Measurements from ENCODE around the gene MGAT3. TPM values are rescaled to one million over a fixed set of nuclear protein-coding genes. Genes with fewer than 3 reads are reported as not detected.

Gene MGAT3
- total RNA-seq, 4 donors from 2014 or later = 0.26 to 11.8 (median 9.5) TPM; not detected in 1

DNA sequence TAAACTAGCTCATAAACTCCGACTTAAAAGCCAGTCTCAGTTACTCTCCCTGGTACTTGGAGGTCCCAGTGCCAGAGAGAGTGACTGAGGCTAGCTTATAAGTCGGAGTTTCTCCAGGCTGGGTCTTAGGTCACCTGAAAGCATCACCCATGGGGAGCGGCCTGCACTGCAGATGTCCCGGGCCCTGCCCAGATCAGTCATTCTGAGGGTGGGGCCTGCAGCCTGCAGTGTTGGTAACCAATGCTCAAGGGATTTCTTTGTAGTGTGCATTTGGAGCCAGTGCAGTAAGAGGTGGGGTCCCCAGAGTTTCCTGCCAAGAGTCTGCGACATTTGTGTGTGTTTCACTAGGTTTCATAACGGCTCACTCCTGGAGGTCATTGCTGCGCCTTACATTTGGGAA lies 42.4 kb upstream of the MGAT3 start:
- H3K27ac ChIP-seq = no peak overlapping the region
- H3K4me1 ChIP-seq = no peaks in the 10 kb centered on the region
- no peaks in the 10 kb centered on the region for H3K36me3 ChIP-seq
- intact Hi-C loops (cut with DNase I; ENCODE audit: low total_unique reads) = no loop called here
- no peaks in the 10 kb centered on the region for H3K9me3 ChIP-seq
- H3K27me3 ChIP-seq = no peaks in the 10 kb centered on the region
- no peak overlapping the region for H3K4me3 ChIP-seq
- TF ChIP-seq, protein P1, sequence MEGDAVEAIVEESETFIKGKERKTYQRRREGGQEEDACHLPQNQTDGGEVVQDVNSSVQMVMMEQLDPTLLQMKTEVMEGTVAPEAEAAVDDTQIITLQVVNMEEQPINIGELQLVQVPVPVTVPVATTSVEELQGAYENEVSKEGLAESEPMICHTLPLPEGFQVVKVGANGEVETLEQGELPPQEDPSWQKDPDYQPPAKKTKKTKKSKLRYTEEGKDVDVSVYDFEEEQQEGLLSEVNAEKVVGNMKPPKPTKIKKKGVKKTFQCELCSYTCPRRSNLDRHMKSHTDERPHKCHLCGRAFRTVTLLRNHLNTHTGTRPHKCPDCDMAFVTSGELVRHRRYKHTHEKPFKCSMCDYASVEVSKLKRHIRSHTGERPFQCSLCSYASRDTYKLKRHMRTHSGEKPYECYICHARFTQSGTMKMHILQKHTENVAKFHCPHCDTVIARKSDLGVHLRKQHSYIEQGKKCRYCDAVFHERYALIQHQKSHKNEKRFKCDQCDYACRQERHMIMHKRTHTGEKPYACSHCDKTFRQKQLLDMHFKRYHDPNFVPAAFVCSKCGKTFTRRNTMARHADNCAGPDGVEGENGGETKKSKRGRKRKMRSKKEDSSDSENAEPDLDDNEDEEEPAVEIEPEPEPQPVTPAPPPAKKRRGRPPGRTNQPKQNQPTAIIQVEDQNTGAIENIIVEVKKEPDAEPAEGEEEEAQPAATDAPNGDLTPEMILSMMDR (IDR thresholded peaks at IDR 0.05) = no peak
- no peak for TF ChIP-seq POLR2A (IDR thresholded peaks at IDR 0.05)
- no peak for DNase-seq

DNA sequence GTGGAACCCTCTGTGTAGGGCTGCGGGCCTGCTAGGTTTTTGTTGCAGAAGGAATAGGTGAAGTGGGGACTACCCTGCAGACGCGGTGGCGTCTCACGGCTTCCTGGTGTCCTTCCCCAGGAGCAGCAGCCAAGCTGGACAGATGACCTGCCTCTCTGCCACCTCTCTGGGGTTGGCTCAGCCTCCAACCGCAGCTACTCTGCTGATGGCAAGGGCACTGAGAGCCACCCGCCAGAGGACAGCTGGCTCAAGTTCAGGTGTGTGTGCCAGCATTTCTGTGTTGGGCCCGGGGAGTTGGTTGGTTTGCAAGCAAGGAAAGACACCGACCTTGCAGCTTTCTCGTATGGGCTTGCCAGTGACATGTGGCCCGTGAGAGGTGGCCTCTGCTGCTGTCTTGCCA lies 41.9 kb upstream of the MGAT3 start:
- TF ChIP-seq, protein P1 (IDR thresholded peaks at IDR 0.05) = no peak
- no peak for TF ChIP-seq POLR2A (IDR thresholded peaks at IDR 0.05)
- H3K36me3 ChIP-seq = no peaks in the 10 kb centered on the region
- H3K9me3 ChIP-seq = no peaks in the 10 kb centered on the region
- H3K4me3 ChIP-seq = no peak overlapping the region
- H3K4me1 ChIP-seq = no peaks in the 10 kb centered on the region
- DNase-seq = no peak
- intact Hi-C loops (cut with DNase I; ENCODE audit: low total_unique reads) = no loop called here
- H3K27me3 ChIP-seq = no peaks in the 10 kb centered on the region
- no peak overlapping the region for H3K27ac ChIP-seq

DNA sequence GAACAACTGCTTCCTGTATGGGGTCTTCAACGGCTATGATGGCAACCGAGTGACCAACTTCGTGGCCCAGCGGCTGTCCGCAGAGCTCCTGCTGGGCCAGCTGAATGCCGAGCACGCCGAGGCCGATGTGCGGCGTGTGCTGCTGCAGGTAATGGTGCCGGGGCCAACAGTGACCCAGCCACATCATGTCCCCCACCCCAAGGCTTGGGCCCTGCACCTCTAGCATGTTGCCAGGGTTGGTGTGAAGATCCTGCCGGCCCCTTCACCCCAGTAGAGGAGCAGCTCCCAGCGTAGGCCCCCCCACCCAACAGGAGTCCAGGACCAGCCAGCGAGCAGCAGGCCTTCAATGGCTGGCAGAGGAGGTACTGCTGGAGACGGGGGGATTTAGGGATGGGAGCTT lies 41.3 kb upstream of the MGAT3 start:
- intact Hi-C loops (cut with DNase I; ENCODE audit: low total_unique reads) = no loop called here

GRCh38 chr22:39416319-39416718 lies 40.5 kb upstream of the MGAT3 start:
- TF ChIP-seq, protein P1 (IDR thresholded peaks at IDR 0.05) = no peak
- no peak for TF ChIP-seq POLR2A (IDR thresholded peaks at IDR 0.05)
- Histone ChIP-seq H3K4me3 (no peak overlapping the region), H3K36me3 (no peaks in the 10 kb centered on the region), H3K27ac (no peak overlapping the region), H3K9me3 (no peaks in the 10 kb centered on the region), H3K4me1 (no peaks in the 10 kb centered on the region), H3K27me3 (no peaks in the 10 kb centered on the region)
- DNase-seq = no peak
- intact Hi-C loops (cut with DNase I; ENCODE audit: low total_unique reads) = no loop called here

More for the DNA sequence above, 41.3 kb upstream of the MGAT3 start:
- H3K4me1 ChIP-seq = no peaks in the 10 kb centered on the region
- H3K27me3 ChIP-seq = no peaks in the 10 kb centered on the region
- no peak overlapping the region for H3K4me3 ChIP-seq
- DNase-seq = no peak
- TF ChIP-seq, protein P1 (IDR thresholded peaks at IDR 0.05) = no peak
- no peak for TF ChIP-seq POLR2A (IDR thresholded peaks at IDR 0.05)
- H3K9me3 ChIP-seq = no peaks in the 10 kb centered on the region
- H3K27ac ChIP-seq = no peak overlapping the region
- no peaks in the 10 kb centered on the region for H3K36me3 ChIP-seq

DNA sequence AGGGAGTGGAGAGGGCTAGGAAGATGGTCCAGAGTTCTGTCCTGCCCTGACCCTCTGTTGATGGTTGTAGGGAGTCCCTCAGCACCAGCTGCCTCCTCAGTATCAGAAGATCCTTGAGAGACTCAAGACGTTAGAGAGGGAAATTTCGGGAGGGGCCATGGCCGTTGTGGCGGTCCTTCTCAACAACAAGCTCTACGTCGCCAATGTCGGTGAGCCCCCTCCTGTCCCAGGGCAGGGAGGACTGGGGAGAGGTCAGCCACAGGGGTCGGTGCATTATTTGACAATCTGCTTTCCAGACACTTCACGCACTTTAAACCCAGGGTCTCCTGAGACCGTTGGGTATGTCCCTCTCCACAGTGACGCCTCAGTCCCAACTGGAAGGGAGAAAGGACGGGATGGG lies 39.2 kb upstream of the MGAT3 start:
- intact Hi-C loops (cut with DNase I; ENCODE audit: low total_unique reads) = no loop called here
- H3K4me3 ChIP-seq = no peak overlapping the region
- no peak for DNase-seq

More for the DNA sequence above, 39.2 kb upstream of the MGAT3 start:
- H3K36me3 ChIP-seq = no peaks in the 10 kb centered on the region
- no peak for TF ChIP-seq POLR2A (IDR thresholded peaks at IDR 0.05)
- TF ChIP-seq, protein P1 (IDR thresholded peaks at IDR 0.05) = no peak
- no peaks in the 10 kb centered on the region for H3K9me3 ChIP-seq
- H3K4me1 ChIP-seq = no peaks in the 10 kb centered on the region
- no peaks in the 10 kb centered on the region for H3K27me3 ChIP-seq
- H3K27ac ChIP-seq = no peak overlapping the region

Data from uterus (tissue), 4 donors.